ENCODE data around the gene CCDC92B.

Gene CCDC92B

DNA sequence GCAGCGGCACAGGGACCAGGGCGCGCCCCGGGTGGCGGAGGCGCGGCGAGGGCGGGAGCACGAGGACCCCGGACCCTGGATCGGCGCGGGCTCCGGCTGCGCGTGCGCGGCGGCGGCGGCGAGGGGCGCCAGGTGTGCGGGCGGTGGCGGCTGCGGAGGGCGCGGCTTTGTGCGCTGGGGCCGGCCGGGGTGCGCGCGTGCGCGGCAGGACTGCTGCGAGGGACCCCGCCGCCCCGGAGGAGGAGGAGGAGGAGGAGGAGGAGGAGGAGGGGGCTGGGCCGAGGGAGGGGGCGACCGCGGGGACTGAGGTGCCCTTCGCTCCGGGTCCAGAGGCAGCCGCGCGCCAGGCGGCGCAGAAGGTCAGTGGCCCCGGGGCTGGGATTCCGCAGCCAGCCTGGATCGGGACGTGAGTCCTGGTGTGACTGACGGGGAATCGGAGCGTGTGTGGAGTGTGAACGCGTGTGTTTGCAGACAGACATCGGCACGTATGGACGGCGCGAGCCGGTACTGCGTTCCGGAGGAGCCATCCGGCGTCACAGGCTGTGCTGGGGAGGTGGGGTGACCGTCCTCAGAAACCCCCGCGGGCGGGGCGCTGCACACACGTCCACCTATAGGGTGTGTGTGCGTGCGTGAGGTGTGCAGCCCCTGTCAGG is 27.3 kb upstream of the CCDC92B start:
- TF ChIP-seq MAX (IDR thresholded peaks at IDR 0.05; ENCODE audit: low read depth, low read length), result no peak
- TF ChIP-seq POLR2A (IDR thresholded peaks at IDR 0.05; ENCODE audit: extremely low read depth, insufficient read length), result no peak
- TF ChIP-seq MYC (IDR thresholded peaks at IDR 0.05; ENCODE audit: low read depth, low read length), result no peak
- DNase-seq (ENCODE audit: low read depth), result no peak

DNA sequence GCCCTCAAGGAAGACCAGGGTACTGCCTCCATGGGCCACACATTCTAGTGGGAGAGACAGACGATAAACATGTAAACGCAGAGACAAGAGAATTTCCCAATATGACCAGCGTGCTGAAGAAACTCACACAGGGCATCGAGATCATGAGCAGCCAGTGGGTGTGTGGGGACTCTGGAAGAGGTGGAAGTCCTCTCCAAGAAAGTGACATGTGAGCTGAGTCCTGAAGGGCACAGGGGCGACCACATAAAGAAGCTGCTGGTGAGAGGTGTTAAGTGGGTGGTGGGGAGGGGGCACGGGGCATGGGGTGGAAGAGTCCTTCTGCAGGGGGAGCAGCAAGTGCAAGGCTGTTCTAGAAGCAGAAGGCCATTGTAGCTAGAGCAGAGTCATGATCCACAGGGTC is 25.8 kb upstream of the CCDC92B start:
- H3K4me3 ChIP-seq (ENCODE audit: low read depth, low read length), result no peak overlapping the region
- DNase-seq (ENCODE audit: low read depth), result no peak
- TF ChIP-seq MAX (IDR thresholded peaks at IDR 0.05; ENCODE audit: low read depth, low read length), result no peak
- TF ChIP-seq POLR2A (IDR thresholded peaks at IDR 0.05; ENCODE audit: extremely low read depth, insufficient read length), result no peak
- TF ChIP-seq CTCF (IDR thresholded peaks at IDR 0.05; ENCODE audit: low read depth, low read length), result no peak
- no peak for TF ChIP-seq MYC (IDR thresholded peaks at IDR 0.05; ENCODE audit: low read depth, low read length)

More for the DNA sequence above, 27.3 kb upstream of the CCDC92B start:
- H3K4me3 ChIP-seq (ENCODE audit: low read depth, low read length), result no peak overlapping the region

- H3K4me3 ChIP-seq (ENCODE audit: low read depth, low read length), result no peak overlapping the region
- TF ChIP-seq CTCF (IDR thresholded peaks at IDR 0.05; ENCODE audit: low read depth, low read length) (no peak), POLR2A (IDR thresholded peaks at IDR 0.05; ENCODE audit: extremely low read depth, insufficient read length) (no peak), MYC (IDR thresholded peaks at IDR 0.05; ENCODE audit: low read depth, low read length) (no peak), MAX (IDR thresholded peaks at IDR 0.05; ENCODE audit: low read depth, low read length) (no peak)
- no peak for DNase-seq (ENCODE audit: low read depth)
Measured at GRCh38 chr17:2770129-2770528, 20.7 kb upstream of the CCDC92B start.

DNA sequence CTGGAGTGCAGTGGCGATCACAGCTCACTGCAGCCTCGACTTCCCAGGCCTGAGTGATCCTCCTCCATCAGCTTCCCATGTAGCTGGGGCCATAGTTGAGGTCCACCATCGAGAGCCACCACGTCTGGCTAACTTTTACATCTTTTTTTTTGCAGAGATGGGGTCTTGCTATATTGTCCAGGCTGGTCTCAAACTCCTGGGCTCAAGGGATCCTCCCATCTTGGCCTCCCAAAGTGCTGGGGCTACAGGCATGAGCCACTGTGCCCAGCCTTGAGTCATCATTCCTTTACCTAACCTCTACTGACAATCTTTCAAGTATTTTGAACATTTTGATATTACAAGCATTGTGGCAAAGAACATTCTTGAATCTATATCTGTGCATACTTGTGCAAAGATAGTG is 9.4 kb upstream of the CCDC92B start:
- H3K4me3 ChIP-seq (ENCODE audit: low read depth, low read length), result no peak overlapping the region
- TF ChIP-seq POLR2A (IDR thresholded peaks at IDR 0.05; ENCODE audit: extremely low read depth, insufficient read length) (no peak), MYC (IDR thresholded peaks at IDR 0.05; ENCODE audit: low read depth, low read length) (no peak), CTCF (IDR thresholded peaks at IDR 0.05; ENCODE audit: low read depth, low read length) (no peak), MAX (IDR thresholded peaks at IDR 0.05; ENCODE audit: low read depth, low read length) (no peak)
- no peak for DNase-seq (ENCODE audit: low read depth)

GRCh38 chr17:2755891-2756724 is 6.7 kb upstream of the CCDC92B start:
- no peak for DNase-seq (ENCODE audit: low read depth)
- no peak overlapping the region for H3K4me3 ChIP-seq (ENCODE audit: low read depth, low read length)
- TF ChIP-seq MAX (IDR thresholded peaks at IDR 0.05; ENCODE audit: low read depth, low read length) (no peak), POLR2A (IDR thresholded peaks at IDR 0.05; ENCODE audit: extremely low read depth, insufficient read length) (no peak)

GRCh38 chr17:2751491-2751890 is 2.0 kb upstream of the CCDC92B start:
- no peak for DNase-seq (ENCODE audit: low read depth)
- no peak overlapping the region for H3K4me3 ChIP-seq (ENCODE audit: low read depth, low read length)
- TF ChIP-seq POLR2A (IDR thresholded peaks at IDR 0.05; ENCODE audit: extremely low read depth, insufficient read length) (no peak), CTCF (IDR thresholded peaks at IDR 0.05; ENCODE audit: low read depth, low read length) (no peak), MAX (IDR thresholded peaks at IDR 0.05; ENCODE audit: low read depth, low read length) (no peak), MYC (IDR thresholded peaks at IDR 0.05; ENCODE audit: low read depth, low read length) (no peak)

All from NB4 (cell line).